Common myeloid progenitor, CD34-positive (primary cell): ENCODE data around the gene PCDHGB3.
A peak's percentile ranks its signal among the peaks of the same experiment; 100 is the strongest.
"Not testable (repeated sequence)": the region's sequence is repeated elsewhere in the genome, so short reads cannot be mapped to it uniquely, and the experiment has no call there.

ENCODE experiments used
- CTCF ChIA-PET: fragments of 350-600 bp; sonication (Branson Sonifier 250); formaldehyde crosslinking; loops from one replicate; lab custom pipeline; 2021; ENCODE audit warnings: antibody characterized with exemption; lab: Charles Lee
- POLR2A ChIA-PET: fragments of 350-600 bp; sonication (Branson Sonifier 250); formaldehyde crosslinking; loops from one replicate; lab custom pipeline; 2021; ENCODE audit warnings: antibody characterized with exemption; lab: Charles Lee
- DNase-seq, 3 donors: peaks; one replicate each; pipeline versions ENCODE4 v3.0.0 to v3.0.0-alpha.2; 2013
- H3K27ac ChIP-seq, 2 experiments: 1 replicate in 1 of 2; 2 replicates in 1 of 2; pipeline ENCODE4 v1.7.0; 2013; ENCODE audit warnings: inconsistent platforms in 2 of 2, low read length in 2 of 2, mild to moderate bottlenecking in 2 of 2, low read depth in 1 of 2, moderate library complexity in 1 of 2; ENCODE audit not compliant: severe bottlenecking in 2 of 2, insufficient read depth in 1 of 2, poor library complexity in 1 of 2
- H3K27me3 ChIP-seq, 5 experiments: replicated peaks in 2 of 5; 1 replicate in 3 of 5; 2 replicates in 2 of 5; pipeline versions ENCODE4 v1.6.1 to v1.7.0; 2013; ENCODE audit warnings: low read length in 4 of 5, mild to moderate bottlenecking in 2 of 5, moderate library complexity in 2 of 5, inconsistent platforms in 1 of 5; ENCODE audit not compliant: insufficient read depth in 5 of 5, control insufficient read depth in 4 of 5
- H3K36me3 ChIP-seq, 4 experiments: 1 replicate in 2 of 4; 2 replicates in 2 of 4; pipeline versions ENCODE4 v1.6.1 to v1.7.0; 2013; ENCODE audit warnings: low read length in 3 of 4, control low read depth in 1 of 4, mild to moderate bottlenecking in 1 of 4; ENCODE audit not compliant: control insufficient read depth in 4 of 4, insufficient read depth in 4 of 4
- H3K4me1 ChIP-seq, 4 experiments: 1 replicate in 3 of 4; 2 replicates in 1 of 4; pipeline versions ENCODE4 v1.6.1 to v1.7.1; 2013; ENCODE audit warnings: low read length in 3 of 4, mild to moderate bottlenecking in 3 of 4, control low read depth in 1 of 4, inconsistent platforms in 1 of 4, moderate library complexity in 1 of 4; ENCODE audit not compliant: control insufficient read depth in 4 of 4, insufficient read depth in 4 of 4; ENCODE audit errors: control extremely low read depth in 1 of 4
- H3K4me3 ChIP-seq, 7 experiments: 1 replicate in 4 of 7; 2 replicates in 3 of 7; pipeline versions ENCODE4 v1.5.1 to v1.7.0; 2013; ENCODE audit warnings: mild to moderate bottlenecking in 7 of 7, low read length in 6 of 7, moderate library complexity in 6 of 7, inconsistent platforms in 2 of 7, low read depth in 2 of 7, control low read depth in 1 of 7; ENCODE audit not compliant: insufficient read depth in 4 of 7, control insufficient read depth in 1 of 7; ENCODE audit errors: extremely low read depth in 1 of 7
- H3K9me3 ChIP-seq, 5 experiments: 1 replicate in 4 of 5; 2 replicates in 1 of 5; pipeline versions ENCODE4 v1.6.1 to v1.7.1; 2013; ENCODE audit warnings: low read length in 4 of 5, mild to moderate bottlenecking in 2 of 5, inconsistent platforms in 1 of 5, low read depth in 1 of 5, moderate library complexity in 1 of 5; ENCODE audit not compliant: control insufficient read depth in 4 of 5, insufficient read depth in 2 of 5; ENCODE audit errors: control extremely low read depth in 1 of 5
- WGBS: methylation state at CpG from one replicate; pipeline ENCODE4 v1.1.5; 2013; ENCODE audit not compliant: insufficient coverage; 5-methylcytosine and 5-hydroxymethylcytosine counted together

The PCDHGB3 gene

GRCh38 chr5:141399555-141400258, 29.7 kb downstream of the PCDHGB3 start:
- peaks cover 26 to 70% (median 32%) of the 10 kb centered on the region in 5 experiments for H3K27me3 ChIP-seq
- CTCF ChIA-PET, result interaction anchor here (1.1 to 4.1 kb wide), 6 partner anchors 13 to 165 kb away, joined by 3 to 15 read pairs (median 4); partner anchors contain the start of genes PCDHGA10, PCDHGA11, PCDHGB3 and PCDHGB4
- WGBS, result 25% methylated on average over 59 of the region's 61 CpGs
- no peak for DNase-seq
- H3K27ac ChIP-seq, result no peak overlapping the region
- no peaks in the 10 kb centered on the region for H3K36me3 ChIP-seq
- POLR2A ChIA-PET, result no interaction called here
- no peak overlapping the region for H3K4me3 ChIP-seq
- no peaks in the 10 kb centered on the region for H3K4me1 ChIP-seq
- peaks cover 8 to 68% (median 54%) of the 10 kb centered on the region in 5 experiments for H3K9me3 ChIP-seq

GRCh38 chr5:141402553-141403243, 32.7 kb downstream of the PCDHGB3 start, which contains the start of gene PCDHGA9:
PCDHGA9 (plus strand) TSS chr5:141402778; CDS start chr5:141402953, 175 bp downstream.
- Histone ChIP-seq H3K4me3 (peak within 1 kb of the TSS in 3 of 7 experiments; percentile 7 to 42 (median 11)), H3K9me3 (peaks cover 7 to 68% (median 50%) of the 10 kb centered on the region in 5 experiments), H3K4me1 (no peaks in the 10 kb centered on the region), H3K36me3 (no peaks in the 10 kb centered on the region), H3K27ac (no peak within 1 kb of the TSS), H3K27me3 (peaks cover 28 to 83% (median 37%) of the 10 kb centered on the region in 5 experiments)
- WGBS, result 19% methylated on average over 26 of the region's 27 CpGs
- POLR2A ChIA-PET, result no interaction called here
- peak in 2 of 3 donors; percentile 45 to 51 for DNase-seq
- CTCF ChIA-PET, result interaction anchor here (0.7 to 1.2 kb wide), 4 partner anchors 14 to 161 kb away, joined by 3 to 5 read pairs (median 4); partner anchors contain the start of gene PCDHGB7

DNA sequence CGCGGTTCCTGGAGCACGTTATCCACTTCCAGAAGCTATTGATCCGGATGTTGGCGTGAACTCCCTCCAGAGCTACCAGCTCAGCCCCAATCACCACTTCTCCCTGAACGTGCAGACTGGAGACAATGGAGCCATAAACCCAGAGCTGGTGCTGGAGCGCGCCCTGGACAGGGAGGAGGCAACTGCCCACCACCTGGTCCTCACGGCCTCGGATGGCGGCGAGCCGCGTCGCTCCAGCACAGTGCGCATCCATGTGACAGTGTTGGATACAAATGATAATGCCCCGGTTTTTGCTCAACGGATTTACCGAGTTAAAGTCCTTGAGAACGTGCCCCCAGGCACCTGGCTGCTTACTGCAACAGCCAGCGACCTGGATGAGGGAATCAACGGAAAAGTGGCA, 33.3 kb downstream of the PCDHGB3 start:
- Histone ChIP-seq H3K27me3 (peaks cover 33 to 89% (median 40%) of the 10 kb centered on the region in 5 experiments), H3K4me3 (no peak overlapping the region), H3K36me3 (no peaks in the 10 kb centered on the region), H3K4me1 (no peaks in the 10 kb centered on the region), H3K27ac (no peak overlapping the region), H3K9me3 (peaks cover 7 to 67% (median 53%) of the 10 kb centered on the region in 5 experiments)
- CTCF ChIA-PET, result interaction anchor here (0.7 to 1.2 kb wide), 4 partner anchors 14 to 161 kb away, joined by 3 to 5 read pairs (median 4); partner anchors contain the start of gene PCDHGB7
- DNase-seq, result no peak
- POLR2A ChIA-PET, result no interaction called here
- WGBS, result 21% methylated on average over 21 of the region's 22 CpGs

DNA sequence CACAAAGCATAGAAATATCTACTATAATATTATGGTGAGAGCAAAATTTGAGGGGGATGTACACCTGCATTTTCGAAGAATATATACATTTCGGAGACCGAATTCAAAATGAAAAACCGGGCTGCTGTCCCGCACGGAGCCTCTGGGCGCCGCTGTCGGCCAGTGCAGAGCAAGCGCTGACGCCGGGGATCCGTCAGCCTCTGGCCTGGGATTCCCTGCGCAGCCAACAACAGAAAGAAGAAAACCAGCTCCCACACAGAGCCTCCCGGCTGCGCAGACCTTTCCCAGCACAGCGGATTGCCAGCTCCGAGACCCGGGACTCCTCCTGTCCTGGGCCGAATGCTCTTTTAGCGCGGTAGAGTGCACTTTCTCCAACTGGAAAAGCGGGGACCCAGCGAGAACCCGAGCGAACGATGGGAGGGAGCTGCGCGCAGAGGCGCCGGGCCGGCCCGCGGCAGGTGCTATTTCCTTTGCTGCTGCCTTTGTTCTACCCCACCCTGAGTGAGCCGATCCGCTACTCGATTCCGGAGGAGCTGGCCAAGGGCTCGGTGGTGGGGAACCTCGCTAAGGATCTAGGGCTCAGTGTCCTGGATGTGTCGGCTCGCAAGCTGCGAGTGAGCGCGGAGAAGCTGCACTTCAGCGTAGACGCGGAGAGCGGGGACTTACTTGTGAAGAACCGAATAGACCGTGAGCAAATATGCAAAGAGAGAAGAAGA, 37.9 kb downstream of the PCDHGB3 start, which contains the start of gene PCDHGB6:
Gene PCDHGB6 (plus strand): TSS at position 232 of the 716 bp plus-strand sequence. CDS start 182 bp downstream, at position 414.
- H3K27ac ChIP-seq, H3K4me1 ChIP-seq, POLR2A ChIA-PET, H3K36me3 ChIP-seq: not testable (repeated sequence)
- H3K9me3 ChIP-seq, result peaks cover 7 to 54% (median 47%) of the 10 kb centered on the region in 5 experiments
- WGBS, result 9% methylated on average over 36 of the region's 51 CpGs
- H3K27me3 ChIP-seq, result peaks cover 31 to 89% (median 48%) of the 10 kb centered on the region in 5 experiments
- CTCF ChIA-PET, result interaction anchor here (0.8 to 4.6 kb wide), 14 partner anchors 11 to 186 kb away, joined by 3 to 28 read pairs (median 4); partner anchors contain the start of genes PCDHGA12, PCDHGB3, PCDHGB5 and PCDHGC3
- H3K4me3 ChIP-seq, result peak within 1 kb of the TSS in 6 of 7 experiments; percentile 23 to 75 (median 52)
- peak; percentile 53 to 77 (median 73) for DNase-seq

DNA sequence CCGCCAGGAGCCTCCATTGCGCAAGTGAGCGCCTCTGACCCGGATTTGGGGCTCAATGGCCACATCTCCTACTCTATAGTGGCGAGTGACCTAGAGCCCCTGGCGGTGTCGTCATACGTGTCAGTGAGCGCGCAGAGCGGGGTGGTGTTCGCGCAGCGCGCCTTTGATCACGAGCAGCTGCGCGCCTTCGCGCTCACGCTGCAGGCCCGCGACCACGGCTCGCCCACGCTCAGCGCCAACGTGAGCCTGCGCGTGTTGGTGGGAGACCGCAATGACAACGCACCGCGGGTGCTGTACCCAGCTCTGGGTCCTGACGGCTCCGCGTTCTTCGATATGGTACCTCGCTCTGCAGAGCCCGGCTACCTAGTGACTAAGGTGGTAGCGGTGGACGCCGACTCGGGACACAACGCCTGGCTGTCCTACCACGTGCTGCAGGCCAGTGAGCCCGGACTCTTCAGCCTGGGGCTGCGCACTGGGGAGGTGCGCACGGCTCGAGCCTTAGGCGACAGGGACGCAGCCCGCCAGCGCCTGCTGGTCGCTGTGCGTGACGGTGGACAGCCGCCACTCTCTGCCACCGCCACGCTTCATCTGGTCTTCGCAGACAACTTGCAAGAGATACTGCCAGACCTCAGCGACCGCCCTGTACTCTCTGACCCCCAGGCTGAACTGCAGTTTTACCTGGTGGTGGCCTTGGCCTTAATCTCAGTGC, 39.7 kb downstream of the PCDHGB3 start:
- H3K4me1 ChIP-seq, result peaks cover 0 to 11% (median 8%) of the 10 kb centered on the region in 4 experiments
- H3K27ac ChIP-seq, result no peak overlapping the region
- 29% methylated on average over 62 of the region's 64 CpGs for WGBS
- peaks cover 0 to 4% (median 0%) of the 10 kb centered on the region in 4 experiments for H3K36me3 ChIP-seq
- peaks cover 29 to 89% (median 47%) of the 10 kb centered on the region in 5 experiments for H3K27me3 ChIP-seq
- H3K9me3 ChIP-seq, result peaks cover 7 to 46% (median 37%) of the 10 kb centered on the region in 5 experiments
- peak in 2 of 3 donors; percentile 39 to 47 for DNase-seq
- CTCF ChIA-PET, result no interaction called here
- POLR2A ChIA-PET, result interaction anchor here (0.6 kb wide), 1 partner anchor 418 kb away, joined by 4 read pairs; no protein-coding TSS in a partner anchor
- no peak overlapping the region for H3K4me3 ChIP-seq

GRCh38 chr5:141411575-141411974, 41.5 kb downstream of the PCDHGB3 start:
- peaks cover 0 to 12% (median 9%) of the 10 kb centered on the region in 4 experiments for H3K4me1 ChIP-seq
- POLR2A ChIA-PET, result no interaction called here
- peaks cover 7 to 47% (median 34%) of the 10 kb centered on the region in 5 experiments for H3K9me3 ChIP-seq

More at GRCh38 chr5:141411575-141411974, 41.5 kb downstream of the PCDHGB3 start:
- no peak overlapping the region for H3K4me3 ChIP-seq
- CTCF ChIA-PET, result interaction anchor here (1.2 to 7.4 kb wide), 4 partner anchors 112 to 147 kb away, joined by 3 to 77 read pairs (median 22); no protein-coding TSS in a partner anchor
- peaks cover 0 to 4% (median 0%) of the 10 kb centered on the region in 4 experiments for H3K36me3 ChIP-seq
- H3K27ac ChIP-seq, result no peak overlapping the region
- H3K27me3 ChIP-seq, result peaks cover 28 to 89% (median 48%) of the 10 kb centered on the region in 5 experiments
- DNase-seq, result no peak
- 92% methylated on average over 2 of the region's 3 CpGs for WGBS
